Measurements from ENCODE around the gene IMMP2L.

Gene IMMP2L

GRCh38 chr7:110974441-110974840 is 587.9 kb downstream of the IMMP2L start:
- Mint-ChIP-seq H3K27me3 (no peaks in the 10 kb centered on the region), H3K4me3 (no peak overlapping the region), H3K27ac (no peak overlapping the region), H3K9me3 (no peaks in the 10 kb centered on the region), H3K4me1 (peaks cover 0 to 3% of the 10 kb centered on the region in 2 donors), H3K36me3 (no peaks in the 10 kb centered on the region)
- ATAC-seq (replicated peaks) (no peak), DNase-seq (no peak)

- no peak overlapping the region for H3K27ac Mint-ChIP-seq
- H3K9me3 Mint-ChIP-seq: no peaks in the 10 kb centered on the region
- DNase-seq: no peak
- H3K4me3 Mint-ChIP-seq: no peak overlapping the region
- no peaks in the 10 kb centered on the region for H3K36me3 Mint-ChIP-seq
- no peaks in the 10 kb centered on the region for H3K27me3 Mint-ChIP-seq
- peaks cover 0 to 3% of the 10 kb centered on the region in 2 donors for H3K4me1 Mint-ChIP-seq
- ATAC-seq (replicated peaks): no peak
Observed at GRCh38 chr7:110973196-110973990, 588.9 kb downstream of the IMMP2L start.

- no peak overlapping the region for H3K27ac Mint-ChIP-seq
- no peaks in the 10 kb centered on the region for H3K9me3 Mint-ChIP-seq
- DNase-seq: no peak
- H3K36me3 Mint-ChIP-seq: no peaks in the 10 kb centered on the region
- H3K4me3 Mint-ChIP-seq: no peak overlapping the region
- ATAC-seq (replicated peaks): no peak
- H3K27me3 Mint-ChIP-seq: no peaks in the 10 kb centered on the region
- H3K4me1 Mint-ChIP-seq: no peaks in the 10 kb centered on the region
Observed at GRCh38 chr7:110964775-110965174, 597.5 kb downstream of the IMMP2L start.

GRCh38 chr7:110962826-110963225 is 599.5 kb downstream of the IMMP2L start:
- Mint-ChIP-seq H3K27me3 (no peaks in the 10 kb centered on the region), H3K4me3 (no peak overlapping the region), H3K27ac (no peak overlapping the region), H3K36me3 (peaks cover 3 to 8% of the 10 kb centered on the region in 2 donors), H3K9me3 (peaks cover 0 to 1% of the 10 kb centered on the region in 2 donors), H3K4me1 (no peaks in the 10 kb centered on the region)
- ATAC-seq (replicated peaks) (no peak), DNase-seq (no peak)

GRCh38 chr7:110962374-110962773 is 599.9 kb downstream of the IMMP2L start:
- Mint-ChIP-seq H3K4me3 (no peak overlapping the region), H3K27ac (no peak overlapping the region), H3K4me1 (no peaks in the 10 kb centered on the region), H3K36me3 (peaks cover 3 to 12% of the 10 kb centered on the region in 2 donors), H3K27me3 (no peaks in the 10 kb centered on the region), H3K9me3 (peaks cover 0 to 1% of the 10 kb centered on the region in 2 donors)
- ATAC-seq (replicated peaks) (no peak), DNase-seq (no peak)

- DNase-seq (no peak), ATAC-seq (replicated peaks) (no peak)
- Mint-ChIP-seq H3K9me3 (peaks cover 0 to 1% of the 10 kb centered on the region in 2 donors), H3K4me1 (no peaks in the 10 kb centered on the region), H3K4me3 (no peak overlapping the region), H3K27ac (no peak overlapping the region), H3K27me3 (no peaks in the 10 kb centered on the region), H3K36me3 (peaks cover 3 to 12% of the 10 kb centered on the region in 2 donors)
Observed at GRCh38 chr7:110960811-110961210, 601.5 kb downstream of the IMMP2L start.

- no peak for ATAC-seq (replicated peaks)
- no peaks in the 10 kb centered on the region for H3K36me3 Mint-ChIP-seq
- no peak for DNase-seq
- no peaks in the 10 kb centered on the region for H3K9me3 Mint-ChIP-seq
- H3K27me3 Mint-ChIP-seq: no peaks in the 10 kb centered on the region
- no peaks in the 10 kb centered on the region for H3K4me1 Mint-ChIP-seq
- H3K4me3 Mint-ChIP-seq: no peak overlapping the region
- H3K27ac Mint-ChIP-seq: no peak overlapping the region
Observed at GRCh38 chr7:110948280-110948679, 614.0 kb downstream of the IMMP2L start.

- Mint-ChIP-seq H3K27ac (no peak overlapping the region), H3K36me3 (no peaks in the 10 kb centered on the region), H3K4me3 (no peak overlapping the region)
Observed at GRCh38 chr7:110947408-110947807, 614.9 kb downstream of the IMMP2L start.

GRCh38 chr7:110944966-110945644 is 617.2 kb downstream of the IMMP2L start:
- Mint-ChIP-seq H3K4me1 (no peaks in the 10 kb centered on the region), H3K4me3 (no peak overlapping the region), H3K27me3 (no peaks in the 10 kb centered on the region), H3K9me3 (no peaks in the 10 kb centered on the region), H3K36me3 (no peaks in the 10 kb centered on the region), H3K27ac (no peak overlapping the region)
- no peak for ATAC-seq (replicated peaks)
- DNase-seq: no peak

More at GRCh38 chr7:110947408-110947807, 614.9 kb downstream of the IMMP2L start:
- no peak for ATAC-seq (replicated peaks)
- H3K9me3 Mint-ChIP-seq: no peaks in the 10 kb centered on the region
- DNase-seq: no peak
- no peaks in the 10 kb centered on the region for H3K4me1 Mint-ChIP-seq
- no peaks in the 10 kb centered on the region for H3K27me3 Mint-ChIP-seq

GRCh38 chr7:110944448-110944847 is 617.8 kb downstream of the IMMP2L start:
- DNase-seq (no peak), ATAC-seq (replicated peaks) (no peak)
- Mint-ChIP-seq H3K4me1 (no peaks in the 10 kb centered on the region), H3K4me3 (no peak overlapping the region), H3K36me3 (no peaks in the 10 kb centered on the region), H3K27me3 (no peaks in the 10 kb centered on the region), H3K27ac (no peak overlapping the region), H3K9me3 (no peaks in the 10 kb centered on the region)

GRCh38 chr7:110943701-110944345 is 618.5 kb downstream of the IMMP2L start:
- Mint-ChIP-seq H3K4me3 (no peak overlapping the region), H3K4me1 (no peaks in the 10 kb centered on the region), H3K9me3 (no peaks in the 10 kb centered on the region), H3K27me3 (no peaks in the 10 kb centered on the region), H3K36me3 (no peaks in the 10 kb centered on the region), H3K27ac (no peak overlapping the region)
- ATAC-seq (replicated peaks) (no peak), DNase-seq (no peak)

GRCh38 chr7:110941385-110941784 is 620.9 kb downstream of the IMMP2L start:
- Mint-ChIP-seq H3K4me3 (no peak overlapping the region), H3K27me3 (no peaks in the 10 kb centered on the region), H3K4me1 (no peaks in the 10 kb centered on the region), H3K27ac (no peak overlapping the region), H3K36me3 (peaks cover 7% of the 10 kb centered on the region in 2 donors), H3K9me3 (peaks cover 0 to 2% of the 10 kb centered on the region in 2 donors)
- DNase-seq (no peak), ATAC-seq (replicated peaks) (no peak)

- Mint-ChIP-seq H3K9me3 (peaks cover 0 to 4% of the 10 kb centered on the region in 2 donors), H3K36me3 (peaks cover 7% of the 10 kb centered on the region in 2 donors), H3K4me3 (no peak overlapping the region), H3K27me3 (no peaks in the 10 kb centered on the region), H3K27ac (no peak overlapping the region), H3K4me1 (no peaks in the 10 kb centered on the region)
- DNase-seq (no peak), ATAC-seq (replicated peaks) (no peak)
Observed at GRCh38 chr7:110940756-110941155, 621.5 kb downstream of the IMMP2L start.

GRCh38 chr7:110938165-110938564 is 624.1 kb downstream of the IMMP2L start:
- H3K9me3 Mint-ChIP-seq: peaks cover 3 to 14% of the 10 kb centered on the region in 2 donors
- no peak overlapping the region for H3K4me3 Mint-ChIP-seq
- no peaks in the 10 kb centered on the region for H3K4me1 Mint-ChIP-seq
- peaks cover 14 to 16% of the 10 kb centered on the region in 2 donors for H3K36me3 Mint-ChIP-seq
- ATAC-seq (replicated peaks): no peak
- no peak for DNase-seq
- H3K27ac Mint-ChIP-seq: no peak overlapping the region
- H3K27me3 Mint-ChIP-seq: no peaks in the 10 kb centered on the region

All from stimulated activated naive B cell treated with anti-CD40 and anti-IgM and Interleukin-4, amounts not matched to agents 10 μg/mL and 1 μg/mL and 100 μg/mL, for 72 hours (primary cell).